Neural cell (in vitro differentiated cells): ENCODE data around the gene KRTAP2-1. TPM values are rescaled to one million over a fixed set of nuclear protein-coding genes. Genes with fewer than 3 reads are reported as not detected.

ENCODE experiments used
- H2AFZ ChIP-seq: fragments of 200-600, 300-800 bp; sonication (generic), shearing (Covaris generic); 2 replicates; pipeline ENCODE4 v1.6.0; 2014; ENCODE audit warnings: low read depth, mild to moderate bottlenecking, antibody characterized with exemption, low read length, moderate library complexity
- H3F3A ChIP-seq: fragments of 200-600 bp; shearing (Covaris generic); 2 replicates; pipeline ENCODE4 v1.6.1; 2016; ENCODE audit warnings: mild to moderate bottlenecking, moderate library complexity, mixed read lengths, antibody characterized with exemption, low read length; ENCODE audit not compliant: insufficient read depth, poor library complexity, severe bottlenecking
- H3K27ac ChIP-seq: fragments of 200-600, 300-800 bp; sonication (generic), shearing (Covaris generic); 2 replicates; pipeline ENCODE4 v1.5.1; 2014; ENCODE audit warnings: mild to moderate bottlenecking, low read length, moderate library complexity
- H3K27me3 ChIP-seq: fragments of 300-800, 200-600 bp; sonication (generic), shearing (Covaris generic); 2 replicates; pipeline ENCODE4 v1.6.0; 2014; ENCODE audit warnings: mild to moderate bottlenecking, low read depth, low read length, moderate library complexity; ENCODE audit not compliant: insufficient read depth
- H3K36me3 ChIP-seq: fragments of 300-800, 200-600 bp; sonication (generic), shearing (Covaris generic); 2 replicates; pipeline ENCODE4 v1.5.1; 2014; ENCODE audit warnings: mild to moderate bottlenecking, antibody characterized with exemption, low read length, moderate library complexity; ENCODE audit not compliant: insufficient read depth
- H3K4me2 ChIP-seq: fragments of 300-800, 200-600 bp; sonication (generic), shearing (Covaris generic); 2 replicates; pipeline ENCODE4 v1.6.0; 2014; ENCODE audit warnings: mild to moderate bottlenecking, low read length
- H3K4me3 ChIP-seq: fragments of 300-800, 200-600 bp; sonication (generic), shearing (Covaris generic); 2 replicates; pipeline ENCODE4 v1.5.1; 2014; ENCODE audit warnings: mild to moderate bottlenecking, low read length, moderate library complexity
- H3K79me2 ChIP-seq: fragments of 200-600 bp; shearing (Covaris generic); replicated peaks from 2 replicates; pipeline ENCODE4 v1.6.0; 2014; ENCODE audit warnings: mild to moderate bottlenecking, low read length, moderate library complexity; ENCODE audit not compliant: insufficient read depth
- H3K9ac ChIP-seq: fragments of 300-800, 200-600 bp; sonication (generic), shearing (Covaris generic); 2 replicates; pipeline ENCODE4 v1.6.1; 2016; ENCODE audit warnings: mild to moderate bottlenecking, low read length, mixed read lengths
- H3K9me2 ChIP-seq: fragments of 200-600 bp; shearing (Covaris generic); 2 replicates; pipeline ENCODE4 v1.6.1; 2016; ENCODE audit warnings: mild to moderate bottlenecking, low read length, mixed read lengths; ENCODE audit not compliant: insufficient read depth
- H3K9me3 ChIP-seq: fragments of 200-600, 300-800 bp; sonication (generic), shearing (Covaris generic); 2 replicates; pipeline ENCODE4 v1.6.1; 2016; ENCODE audit warnings: mild to moderate bottlenecking, mixed run types, low read length, moderate library complexity, mixed read lengths
- H4K20me1 ChIP-seq: fragments of 200-600 bp; shearing (Covaris generic); 2 replicates; pipeline ENCODE4 v1.6.1; 2016; ENCODE audit warnings: mild to moderate bottlenecking, mixed run types; ENCODE audit not compliant: insufficient read depth
- CTCF ChIP-seq: fragments of 450-650 bp; IDR thresholded peaks from 2 replicates; pipeline ENCODE4 v1.5.1; 2014; ENCODE audit warnings: antibody characterized with exemption, mild to moderate bottlenecking, moderate library complexity; ENCODE audit not compliant: poor library complexity, severe bottlenecking
- EZH2 ChIP-seq: fragments of 200-600, 300-800 bp; shearing (Covaris generic), sonication (generic); IDR thresholded peaks from 2 replicates; pipeline ENCODE4 v1.6.1; 2014; ENCODE audit warnings: antibody characterized with exemption, low read length, borderline replicate concordance, mild to moderate bottlenecking; ENCODE audit not compliant: insufficient read depth, poor library complexity, severe bottlenecking
- MXI1 ChIP-seq: fragments of 450-650 bp; conservative IDR thresholded peaks from 2 replicates; pipeline ENCODE4 v1.6.1; 2014; ENCODE audit warnings: antibody characterized with exemption, mild to moderate bottlenecking; ENCODE audit not compliant: poor library complexity, severe bottlenecking
- POLR2AphosphoS5 ChIP-seq: IDR thresholded peaks from 2 replicates; pipeline ENCODE4 v1.6.1; 2012
- RAD21 ChIP-seq: fragments of 450-650 bp; conservative IDR thresholded peaks from 2 replicates; pipeline ENCODE4 v1.6.1; 2014; ENCODE audit warnings: antibody characterized with exemption, mild to moderate bottlenecking, moderate library complexity
- REST ChIP-seq: IDR thresholded peaks from 2 replicates; pipeline ENCODE4 v1.6.1; 2012; ENCODE audit warnings: borderline replicate concordance
- SMC3 ChIP-seq: fragments of 450-650 bp; conservative IDR thresholded peaks from 2 replicates; pipeline ENCODE4 v1.6.1; 2014; ENCODE audit warnings: antibody characterized with exemption, mild to moderate bottlenecking, moderate library complexity; ENCODE audit not compliant: poor library complexity
- TAF1 ChIP-seq: IDR thresholded peaks from 2 replicates; pipeline ENCODE4 v1.6.1; 2012; ENCODE audit warnings: low read depth
- polyA plus RNA-seq: library from polyadenylated mRNA; depleted of rRNA; stranded (reverse); fragments of >200 nt; gene quantifications from 2 replicates; pipeline ENCODE4 v1.2.3, GENCODE V29; 2014

KRTAP2-1 gene
- polyA plus RNA-seq, 1 donor from 2014 or later: not detected

GRCh38 chr17:41009936-41010335, 37.2 kb downstream of the KRTAP2-1 start:
- H3K79me2 ChIP-seq: no peaks in the 10 kb centered on the region
- H3K4me2 ChIP-seq: no peak overlapping the region
- H3F3A ChIP-seq: no peaks in the 10 kb centered on the region
- no peaks in the 10 kb centered on the region for H3K9me3 ChIP-seq
- TF ChIP-seq POLR2AphosphoS5 (no peak), REST (no peak), CTCF (no peak), MXI1 (no peak), SMC3 (no peak), RAD21 (no peak)
- H3K9me2 ChIP-seq: no peaks in the 10 kb centered on the region
- H3K9ac ChIP-seq: no peak overlapping the region
- no peak overlapping the region for H3K27ac ChIP-seq
- no peaks in the 10 kb centered on the region for H3K36me3 ChIP-seq
- H3K27me3 ChIP-seq: no peaks in the 10 kb centered on the region
- no peak overlapping the region for H3K4me3 ChIP-seq
- H2AFZ ChIP-seq: no peak overlapping the region
- no peaks in the 10 kb centered on the region for H4K20me1 ChIP-seq

- Histone ChIP-seq H3K27ac (no peak overlapping the region), H3K27me3 (no peaks in the 10 kb centered on the region), H3K4me3 (no peak overlapping the region), H3K36me3 (no peaks in the 10 kb centered on the region), H2AFZ (no peak overlapping the region), H3K9me3 (no peaks in the 10 kb centered on the region), H3K79me2 (no peaks in the 10 kb centered on the region), H4K20me1 (no peaks in the 10 kb centered on the region), H3K4me2 (no peak overlapping the region), H3K9me2 (no peaks in the 10 kb centered on the region), H3F3A (no peaks in the 10 kb centered on the region), H3K9ac (no peak overlapping the region)
- TF ChIP-seq EZH2 (no peak), CTCF (no peak), MXI1 (no peak), REST (no peak), POLR2AphosphoS5 (no peak), RAD21 (no peak), TAF1 (no peak)
Observed at GRCh38 chr17:41009301-41009760, 37.8 kb downstream of the KRTAP2-1 start.
